Adipocyte (in vitro differentiated cells): Measurements from ENCODE around the gene DPP7.

ENCODE experiments used
- DNase-seq: peaks from one replicate; pipeline ENCODE4 v3.0.0-alpha.2; 2015; ENCODE audit warnings: low read depth
- H3K27me3 ChIP-seq: replicated peaks from 2 replicates; pipeline ENCODE4 v1.7.0; 2013; ENCODE audit warnings: mild to moderate bottlenecking, low read length, moderate library complexity; ENCODE audit not compliant: control insufficient read depth, insufficient read depth
- H3K36me3 ChIP-seq: 2 replicates; pipeline ENCODE4 v1.7.0; 2013; ENCODE audit warnings: low read length, mild to moderate bottlenecking, moderate library complexity; ENCODE audit not compliant: control insufficient read depth, insufficient read depth, severe bottlenecking
- H3K4me1 ChIP-seq: 2 replicates; pipeline ENCODE4 v1.7.0; 2013; ENCODE audit warnings: mild to moderate bottlenecking, low read length, moderate library complexity; ENCODE audit not compliant: control insufficient read depth, insufficient read depth
- H3K4me3 ChIP-seq: 2 replicates; pipeline ENCODE4 v1.7.0; 2013; ENCODE audit warnings: mild to moderate bottlenecking, low read length, moderate library complexity
- H3K9ac ChIP-seq: 2 replicates; pipeline ENCODE4 v1.7.0; 2013; ENCODE audit warnings: mild to moderate bottlenecking, low read length, moderate library complexity
- H3K9me3 ChIP-seq: 2 replicates; pipeline ENCODE4 v1.7.0; 2013; ENCODE audit warnings: mild to moderate bottlenecking, low read length, moderate library complexity; ENCODE audit not compliant: control insufficient read depth

DPP7 gene

DNA sequence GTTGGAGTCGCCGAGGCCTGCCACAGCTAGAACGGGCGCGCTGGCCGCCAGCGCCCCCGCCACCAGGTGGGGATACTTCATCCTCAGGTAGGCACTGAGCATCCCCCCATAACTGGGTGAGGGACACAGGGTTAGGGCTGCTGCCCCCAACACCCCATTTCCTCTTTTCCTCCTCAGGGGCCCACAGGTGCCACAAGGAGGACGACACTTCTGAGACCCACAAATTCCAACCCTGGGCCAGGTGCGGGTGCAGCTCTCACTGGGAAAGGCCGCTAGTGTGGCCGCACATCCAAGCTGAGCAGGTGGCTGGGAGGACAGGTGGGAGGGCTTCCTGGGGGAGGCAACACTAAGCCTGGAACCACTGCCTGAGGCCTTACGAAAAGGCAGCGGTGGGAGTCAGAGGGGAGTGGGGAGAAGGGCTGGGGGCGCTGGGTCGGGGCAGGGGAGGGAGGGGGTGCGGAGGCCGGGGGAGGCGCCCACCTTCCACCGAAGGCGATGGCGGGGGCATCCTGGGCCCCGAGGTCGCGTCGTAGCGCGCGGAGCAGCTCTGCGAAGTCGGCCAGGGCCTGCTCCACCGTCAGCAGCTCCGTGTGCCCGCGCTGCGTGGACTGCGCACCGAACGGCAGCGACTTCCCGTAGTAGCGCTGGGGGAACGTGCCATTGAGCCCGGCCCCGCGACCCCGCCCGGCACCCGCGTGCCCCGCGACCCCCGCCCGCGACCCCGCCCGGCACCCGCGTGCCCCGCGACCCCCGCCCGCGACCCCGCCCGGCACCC is 961 bp downstream of the DPP7 start:
- no peak for DNase-seq
- peaks cover 8% of the 10 kb centered on the region for H3K4me1 ChIP-seq
- H3K9me3 ChIP-seq: no peaks in the 10 kb centered on the region
- no peak overlapping the region for H3K4me3 ChIP-seq
- H3K27me3 ChIP-seq: no peaks in the 10 kb centered on the region
- peaks cover 18% of the 10 kb centered on the region for H3K36me3 ChIP-seq
- no peak overlapping the region for H3K9ac ChIP-seq

- no peaks in the 10 kb centered on the region for H3K27me3 ChIP-seq
- H3K4me1 ChIP-seq: peaks cover 8% of the 10 kb centered on the region
Measured at GRCh38 chr9:137112564-137113384, 1.8 kb downstream of the DPP7 start.

GRCh38 chr9:137111788-137112563 is 2.6 kb downstream of the DPP7 start:
- H3K36me3 ChIP-seq: peaks cover 31% of the 10 kb centered on the region
- no peak overlapping the region for H3K9ac ChIP-seq
- H3K4me3 ChIP-seq: no peak overlapping the region

More at GRCh38 chr9:137112564-137113384, 1.8 kb downstream of the DPP7 start:
- Histone ChIP-seq H3K9me3 (no peaks in the 10 kb centered on the region), H3K4me3 (no peak overlapping the region), H3K36me3 (peaks cover 25% of the 10 kb centered on the region), H3K9ac (no peak overlapping the region)
- DNase-seq: no peak

GRCh38 chr9:137110911-137111787 is 3.4 kb downstream of the DPP7 start:
- DNase-seq: no peak
- Histone ChIP-seq H3K36me3 (peaks cover 38% of the 10 kb centered on the region), H3K9ac (no peak overlapping the region), H3K4me1 (no peaks in the 10 kb centered on the region), H3K4me3 (no peak overlapping the region), H3K27me3 (no peaks in the 10 kb centered on the region), H3K9me3 (no peaks in the 10 kb centered on the region)

More at GRCh38 chr9:137111788-137112563, 2.6 kb downstream of the DPP7 start:
- no peak for DNase-seq
- H3K9me3 ChIP-seq: no peaks in the 10 kb centered on the region
- no peaks in the 10 kb centered on the region for H3K27me3 ChIP-seq
- peaks cover 4% of the 10 kb centered on the region for H3K4me1 ChIP-seq

- peaks cover 45% of the 10 kb centered on the region for H3K36me3 ChIP-seq
- H3K9me3 ChIP-seq: no peaks in the 10 kb centered on the region
- H3K9ac ChIP-seq: no peak overlapping the region
- H3K4me3 ChIP-seq: no peak overlapping the region
- H3K27me3 ChIP-seq: no peaks in the 10 kb centered on the region
- no peaks in the 10 kb centered on the region for H3K4me1 ChIP-seq
- DNase-seq: no peak
Measured at GRCh38 chr9:137110147-137110910, 4.2 kb downstream of the DPP7 start.

DNA sequence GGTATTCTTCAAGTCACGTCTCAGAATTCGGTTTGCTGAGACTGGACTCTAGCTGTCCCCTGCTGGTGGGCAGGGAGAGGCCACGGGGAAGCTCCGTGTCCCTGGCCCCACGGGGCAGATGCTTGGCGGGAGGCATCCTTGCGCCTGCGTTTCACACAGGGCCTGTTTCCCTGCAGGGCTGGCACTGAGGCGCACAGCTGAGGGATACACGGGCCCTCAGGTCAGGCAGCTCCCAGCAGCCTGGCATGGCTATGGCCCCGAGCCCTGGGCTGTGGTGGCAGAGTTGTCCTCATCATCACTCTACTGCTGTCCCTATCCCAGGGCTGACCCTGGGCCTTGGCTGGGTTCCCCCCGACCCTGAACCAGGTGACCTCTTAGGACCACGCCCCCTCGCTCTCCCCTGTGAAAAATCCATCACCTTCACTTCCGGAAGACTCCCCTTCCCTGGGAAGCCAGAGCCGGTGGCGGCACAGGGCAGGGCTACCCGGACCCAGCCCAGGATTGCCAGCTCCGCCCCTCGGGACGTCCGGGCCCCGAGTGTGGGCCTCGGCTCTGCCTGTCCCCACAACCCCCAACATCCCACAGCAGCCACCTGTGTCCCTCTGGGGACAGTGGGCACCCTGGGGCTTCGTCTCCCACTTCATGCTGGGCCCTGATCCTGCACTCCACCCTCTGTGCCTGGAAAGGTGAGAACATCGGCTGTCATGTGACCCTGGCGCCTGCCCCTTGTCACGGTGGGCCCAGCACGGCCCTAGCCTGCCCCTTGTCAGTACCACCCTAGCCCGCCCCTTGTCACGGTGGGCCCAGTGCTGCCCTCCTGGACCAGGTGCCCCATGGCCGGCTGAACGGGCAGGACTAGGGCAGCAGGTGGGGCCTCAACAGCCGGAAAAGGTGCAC is 5.0 kb downstream of the DPP7 start:
- Histone ChIP-seq H3K4me1 (no peaks in the 10 kb centered on the region), H3K36me3 (peaks cover 50% of the 10 kb centered on the region), H3K27me3 (no peaks in the 10 kb centered on the region), H3K9ac (no peak overlapping the region), H3K4me3 (no peak overlapping the region), H3K9me3 (no peaks in the 10 kb centered on the region)
- DNase-seq: no peak

DNA sequence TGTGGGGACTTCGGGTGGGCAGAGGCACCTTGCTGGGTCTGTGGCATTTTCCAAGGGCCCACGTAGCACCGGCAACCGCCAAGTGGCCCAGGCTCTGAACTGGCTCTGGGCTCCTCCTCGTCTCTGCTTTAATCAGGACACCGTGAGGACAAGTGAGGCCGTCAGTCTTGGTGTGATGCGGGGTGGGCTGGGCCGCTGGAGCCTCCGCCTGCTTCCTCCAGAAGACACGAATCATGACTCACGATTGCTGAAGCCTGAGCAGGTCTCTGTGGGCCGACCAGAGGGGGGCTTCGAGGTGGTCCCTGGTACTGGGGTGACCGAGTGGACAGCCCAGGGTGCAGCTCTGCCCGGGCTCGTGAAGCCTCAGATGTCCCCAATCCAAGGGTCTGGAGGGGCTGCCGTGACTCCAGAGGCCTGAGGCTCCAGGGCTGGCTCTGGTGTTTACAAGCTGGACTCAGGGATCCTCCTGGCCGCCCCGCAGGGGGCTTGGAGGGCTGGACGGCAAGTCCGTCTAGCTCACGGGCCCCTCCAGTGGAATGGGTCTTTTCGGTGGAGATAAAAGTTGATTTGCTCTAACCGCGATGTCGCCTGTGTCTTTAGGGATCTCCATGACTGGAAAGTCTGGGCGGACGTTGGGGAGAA is 5.8 kb downstream of the DPP7 start:
- H3K9me3 ChIP-seq: no peaks in the 10 kb centered on the region
- no peak overlapping the region for H3K4me3 ChIP-seq
- DNase-seq: no peak
- no peaks in the 10 kb centered on the region for H3K4me1 ChIP-seq
- H3K27me3 ChIP-seq: no peaks in the 10 kb centered on the region
- peaks cover 58% of the 10 kb centered on the region for H3K36me3 ChIP-seq
- H3K9ac ChIP-seq: no peak overlapping the region

DNA sequence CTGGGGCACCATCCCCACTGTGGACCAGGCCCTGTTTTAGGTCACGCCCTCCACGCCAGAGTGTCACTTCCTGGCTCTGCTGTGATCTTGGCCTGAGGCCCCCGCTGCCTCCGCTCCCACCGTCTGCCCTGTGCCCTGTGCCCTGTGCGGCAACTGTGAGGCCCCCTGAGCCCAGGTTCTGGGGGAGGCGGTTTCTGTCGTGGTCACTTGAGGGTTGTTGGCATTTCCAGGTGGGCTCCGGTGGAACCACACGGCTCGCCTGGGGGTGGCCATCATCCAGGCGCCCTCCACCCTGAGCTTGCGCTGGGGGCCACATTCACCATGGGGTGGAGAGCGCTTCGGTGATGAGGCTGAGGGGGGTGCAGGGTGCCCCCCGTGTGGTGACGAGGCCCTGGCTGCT is 6.6 kb downstream of the DPP7 start:
- H3K27me3 ChIP-seq: no peaks in the 10 kb centered on the region
- no peaks in the 10 kb centered on the region for H3K4me1 ChIP-seq
- H3K9ac ChIP-seq: no peak overlapping the region
- no peaks in the 10 kb centered on the region for H3K9me3 ChIP-seq
- DNase-seq: no peak
- H3K36me3 ChIP-seq: peaks cover 65% of the 10 kb centered on the region
- no peak overlapping the region for H3K4me3 ChIP-seq

DNA sequence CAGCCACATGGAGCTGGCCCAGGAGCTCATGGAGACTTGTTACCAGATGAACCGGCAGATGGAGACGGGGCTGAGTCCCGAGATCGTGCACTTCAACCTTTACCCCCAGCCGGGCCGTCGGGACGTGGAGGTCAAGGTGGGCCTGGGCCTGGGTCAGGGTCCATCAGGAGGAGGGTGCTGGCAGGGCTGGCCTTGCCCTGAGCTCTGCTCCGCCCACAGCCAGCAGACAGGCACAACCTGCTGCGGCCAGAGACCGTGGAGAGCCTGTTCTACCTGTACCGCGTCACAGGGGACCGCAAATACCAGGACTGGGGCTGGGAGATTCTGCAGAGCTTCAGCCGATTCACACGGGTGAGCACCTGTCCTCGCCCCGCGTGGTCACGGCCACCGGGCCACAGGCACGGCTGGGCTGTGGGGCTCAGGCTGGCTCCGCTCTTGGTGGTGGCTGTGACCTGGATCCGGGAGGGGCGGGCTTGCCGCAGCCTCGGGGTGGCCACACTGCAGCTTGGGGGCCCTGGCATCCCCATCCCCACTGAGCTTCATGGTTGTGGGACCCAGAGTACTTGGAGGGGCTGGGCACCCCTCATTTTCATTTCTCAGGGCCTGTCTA is 7.1 kb downstream of the DPP7 start:
- Histone ChIP-seq H3K4me1 (no peaks in the 10 kb centered on the region), H3K36me3 (peaks cover 71% of the 10 kb centered on the region), H3K4me3 (no peak overlapping the region), H3K9me3 (no peaks in the 10 kb centered on the region), H3K9ac (no peak overlapping the region), H3K27me3 (no peaks in the 10 kb centered on the region)
- DNase-seq: no peak
